H1 (cell line): Measurements from ENCODE around the gene COBLL1.

Experiments used
- CEBPB ChIP-seq: IDR thresholded peaks from 2 replicates; pipeline ENCODE4 v1.6.1; 2012; ENCODE audit warnings: low read depth, low read length
- EP300 ChIP-seq, 2 experiments: IDR thresholded peaks; 1 replicate in 1 of 2; 2 replicates in 1 of 2; pipeline ENCODE4 v1.6.1; 2011 to 2012; ENCODE audit warnings: low read depth in 2 of 2, low read length in 2 of 2, mild to moderate bottlenecking in 2 of 2, borderline replicate concordance in 1 of 2, inconsistent platforms in 1 of 2, moderate library complexity in 1 of 2
- EZH2 ChIP-seq: fragments of 200-600 bp; sonication (generic); IDR thresholded peaks from 2 replicates; pipeline ENCODE4 v1.7.1; 2012; ENCODE audit warnings: low read depth, mild to moderate bottlenecking, moderate library complexity, low read length, inconsistent platforms; ENCODE audit not compliant: severe bottlenecking
- FOSL1 ChIP-seq: IDR thresholded peaks from 2 replicates; pipeline ENCODE4 v1.6.1; 2011; ENCODE audit warnings: mild to moderate bottlenecking, low read depth, low read length, moderate library complexity; ENCODE audit not compliant: insufficient read depth
- GABPA ChIP-seq: IDR thresholded peaks from 2 replicates; pipeline ENCODE4 v1.6.1; 2011; ENCODE audit warnings: mild to moderate bottlenecking, low read length, moderate library complexity, borderline replicate concordance; ENCODE audit not compliant: insufficient read depth
- POLR2A ChIP-seq, 2 experiments: IDR thresholded peaks; 1 replicate in 1 of 2; 2 replicates in 1 of 2; pipeline ENCODE4 v1.6.1; 2011; ENCODE audit warnings: low read depth in 2 of 2, low read length in 2 of 2, mild to moderate bottlenecking in 2 of 2; ENCODE audit errors: control extremely low read depth in 1 of 2
- SIRT6 ChIP-seq: IDR thresholded peaks from one replicate; pipeline ENCODE4 v1.7.1; 2012; ENCODE audit warnings: low read length, inconsistent platforms
- SP1 ChIP-seq: IDR thresholded peaks from 2 replicates; pipeline ENCODE4 v1.6.1; 2011; ENCODE audit warnings: low read depth, low read length
- YY1 ChIP-seq: IDR thresholded peaks from 2 replicates; pipeline ENCODE4 v1.6.1; 2011; ENCODE audit warnings: low read depth, mild to moderate bottlenecking, low read length
- TF ChIP-seq, protein P1 (sequence below): IDR thresholded peaks from 2 replicates; pipeline ENCODE4 v1.6.1; 2011; ENCODE audit warnings: low read length, improper control_type of control experiment
- TF ChIP-seq, protein P2 (sequence below), 3 experiments: IDR thresholded peaks; 1 replicate in 2 of 3; 2 replicates in 1 of 3; pipeline versions ENCODE4 v1.5.1 to v1.6.1; 2011; ENCODE audit warnings: low read length in 3 of 3, mild to moderate bottlenecking in 3 of 3, inconsistent platforms in 2 of 3, low read depth in 1 of 3, moderate library complexity in 1 of 3; ENCODE audit not compliant: insufficient read depth in 1 of 3; ENCODE audit errors: control extremely low read depth in 1 of 3

DNA sequence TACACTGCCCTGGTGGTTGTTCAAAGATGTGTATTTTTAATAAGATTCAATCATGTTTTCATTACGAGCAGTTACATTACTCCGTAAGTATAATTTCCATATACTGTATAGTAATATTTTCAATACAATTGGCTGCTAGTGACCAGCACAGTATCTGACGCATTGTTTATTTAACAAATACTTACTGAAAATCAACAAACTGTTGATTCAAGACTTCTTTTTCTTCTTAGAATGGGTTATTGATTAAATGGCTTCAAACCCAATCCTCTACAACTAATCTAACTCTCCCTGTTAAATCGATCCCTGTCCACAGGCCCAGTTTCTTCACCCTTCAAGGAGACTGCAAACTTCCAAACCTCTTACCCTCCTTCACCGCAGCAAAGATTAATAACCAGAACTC lies 18.5 kb downstream of the COBLL1 start:
- TF ChIP-seq, protein P1, sequence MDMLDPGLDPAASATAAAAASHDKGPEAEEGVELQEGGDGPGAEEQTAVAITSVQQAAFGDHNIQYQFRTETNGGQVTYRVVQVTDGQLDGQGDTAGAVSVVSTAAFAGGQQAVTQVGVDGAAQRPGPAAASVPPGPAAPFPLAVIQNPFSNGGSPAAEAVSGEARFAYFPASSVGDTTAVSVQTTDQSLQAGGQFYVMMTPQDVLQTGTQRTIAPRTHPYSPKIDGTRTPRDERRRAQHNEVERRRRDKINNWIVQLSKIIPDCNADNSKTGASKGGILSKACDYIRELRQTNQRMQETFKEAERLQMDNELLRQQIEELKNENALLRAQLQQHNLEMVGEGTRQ: no peak
- TF ChIP-seq YY1 (no peak), GABPA (no peak), SP1 (no peak), POLR2A (IDR thresholded peaks at IDR 0.05; ENCODE audit: control extremely low read depth in 1 of 2, low read depth in 2 of 2, low read length in 2 of 2) (no peak), EP300 (IDR thresholded peaks at IDR 0.05; ENCODE audit: borderline replicate concordance in 1 of 2, low read depth in 2 of 2, low read length in 2 of 2) (no peak), EZH2 (no peak), SIRT6 (no peak), FOSL1 (no peak), CEBPB (no peak)
- TF ChIP-seq, protein P2, sequence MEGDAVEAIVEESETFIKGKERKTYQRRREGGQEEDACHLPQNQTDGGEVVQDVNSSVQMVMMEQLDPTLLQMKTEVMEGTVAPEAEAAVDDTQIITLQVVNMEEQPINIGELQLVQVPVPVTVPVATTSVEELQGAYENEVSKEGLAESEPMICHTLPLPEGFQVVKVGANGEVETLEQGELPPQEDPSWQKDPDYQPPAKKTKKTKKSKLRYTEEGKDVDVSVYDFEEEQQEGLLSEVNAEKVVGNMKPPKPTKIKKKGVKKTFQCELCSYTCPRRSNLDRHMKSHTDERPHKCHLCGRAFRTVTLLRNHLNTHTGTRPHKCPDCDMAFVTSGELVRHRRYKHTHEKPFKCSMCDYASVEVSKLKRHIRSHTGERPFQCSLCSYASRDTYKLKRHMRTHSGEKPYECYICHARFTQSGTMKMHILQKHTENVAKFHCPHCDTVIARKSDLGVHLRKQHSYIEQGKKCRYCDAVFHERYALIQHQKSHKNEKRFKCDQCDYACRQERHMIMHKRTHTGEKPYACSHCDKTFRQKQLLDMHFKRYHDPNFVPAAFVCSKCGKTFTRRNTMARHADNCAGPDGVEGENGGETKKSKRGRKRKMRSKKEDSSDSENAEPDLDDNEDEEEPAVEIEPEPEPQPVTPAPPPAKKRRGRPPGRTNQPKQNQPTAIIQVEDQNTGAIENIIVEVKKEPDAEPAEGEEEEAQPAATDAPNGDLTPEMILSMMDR (IDR thresholded peaks at IDR 0.05; ENCODE audit: control extremely low read depth in 1 of 3, insufficient read depth in 1 of 3, low read depth in 1 of 3, low read length in 3 of 3): no peak
